ENCODE results near the gene ZMAT5. TPM values are rescaled to one million over a fixed set of nuclear protein-coding genes. Genes with fewer than 3 reads are reported as not detected.

ZMAT5 gene
- total and polyA plus RNA-seq, 2 donors from 2014 or later = 21.3 to 47.7 TPM

DNA sequence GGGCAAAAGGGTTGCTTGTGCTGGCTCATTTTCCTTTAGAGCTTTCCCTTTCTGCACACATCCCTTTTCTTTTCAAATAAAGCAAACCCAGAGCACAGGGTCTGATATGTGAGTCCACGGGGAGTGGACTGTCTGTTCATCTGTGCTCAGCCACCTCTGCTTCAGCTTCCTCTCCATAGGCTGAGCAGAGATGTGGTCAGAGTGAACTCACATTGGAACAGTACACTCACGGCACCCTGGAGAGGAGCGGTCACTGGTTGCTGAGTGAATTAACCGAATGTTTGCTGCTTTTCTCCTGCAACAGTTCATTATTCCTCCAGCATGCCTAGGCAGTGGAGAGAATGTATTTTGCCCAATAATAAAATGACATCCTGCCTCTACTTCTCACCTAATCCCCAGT lies 83.3 kb downstream of the ZMAT5 start:
- no peaks in the 10 kb centered on the region for H3K9me3 ChIP-seq (ENCODE audit: control insufficient read depth in 2 of 3, insufficient read depth in 1 of 3, low read length in 3 of 3)
- no peak for TF ChIP-seq CTCF (IDR thresholded peaks at IDR 0.05; ENCODE audit: borderline replicate concordance, extremely low read depth, insufficient read depth)
- peaks cover 0 to 6% (median 0%) of the 10 kb centered on the region in 3 donors for H3K4me1 ChIP-seq (ENCODE audit: control insufficient read depth in 2 of 3, insufficient read depth in 2 of 3, low read depth in 1 of 3, low read length in 3 of 3)
- intact Hi-C loops (cut with DNase I) = no loop called here
- no peaks in the 10 kb centered on the region for H3K27me3 ChIP-seq (ENCODE audit: control insufficient read depth, insufficient read depth, low read length)
- H3K9ac ChIP-seq (ENCODE audit: low read length in 3 of 3) = no peak overlapping the region
- H3K4me3 ChIP-seq (ENCODE audit: low read length in 3 of 3) = no peak overlapping the region
- FAIRE-seq (no peak), DNase-seq (no peak)
- peaks cover 0 to 36% (median 14%) of the 10 kb centered on the region in 3 donors for H3K36me3 ChIP-seq (ENCODE audit: control insufficient read depth in 2 of 3, insufficient read depth in 3 of 3, low read length in 3 of 3)
- no peak overlapping the region for H3K27ac ChIP-seq (ENCODE audit: low read depth in 2 of 2, low read length in 2 of 2)

Other genes starting within 250 kb of the ZMAT5 start
- gene THOC5, start 213.2 kb downstream of the ZMAT5 start, total RNA-seq = 37.9 TPM
- 23.1 TPM for gene THOC5, start 213.2 kb downstream of the ZMAT5 start, polyA plus RNA-seq (ENCODE audit: insufficient read depth, low read depth, low replicate concordance)
- 48.8 TPM for gene NIPSNAP1, start 185.9 kb downstream of the ZMAT5 start, total RNA-seq
- gene NIPSNAP1, start 185.9 kb downstream of the ZMAT5 start, polyA plus RNA-seq (ENCODE audit: insufficient read depth, low read depth, low replicate concordance) = 136 TPM
- 60.6 TPM for gene NF2, start 163.4 kb downstream of the ZMAT5 start, total RNA-seq
- 15.4 TPM for gene NF2, start 163.4 kb downstream of the ZMAT5 start, polyA plus RNA-seq (ENCODE audit: insufficient read depth, low read depth, low replicate concordance)
- 0.06 TPM for gene CABP7, start 47.0 kb downstream of the ZMAT5 start, total RNA-seq
- gene CABP7, start 47.0 kb downstream of the ZMAT5 start, polyA plus RNA-seq (ENCODE audit: insufficient read depth, low read depth, low replicate concordance) = not detected
- gene UQCR10, start 362 bp upstream of the ZMAT5 start, total RNA-seq = 78.7 TPM
- 479 TPM for gene UQCR10, start 362 bp upstream of the ZMAT5 start, polyA plus RNA-seq (ENCODE audit: insufficient read depth, low read depth, low replicate concordance)
- gene ASCC2, start 71.3 kb upstream of the ZMAT5 start, total RNA-seq = 51.3 TPM
- gene ASCC2, start 71.3 kb upstream of the ZMAT5 start, polyA plus RNA-seq (ENCODE audit: insufficient read depth, low read depth, low replicate concordance) = 41.9 TPM
- gene MTMR3, start 116.2 kb upstream of the ZMAT5 start, total RNA-seq = 56.2 TPM
- 9.6 TPM for gene MTMR3, start 116.2 kb upstream of the ZMAT5 start, polyA plus RNA-seq (ENCODE audit: insufficient read depth, low read depth, low replicate concordance)